A673 (cell line): ENCODE data around the gene CCM2L.

Experiments
- EZH2 ChIP-seq: fragments of 200-600 bp; sonication (generic); IDR thresholded peaks from 2 replicates; pipeline ENCODE4 v1.6.1; 2017; ENCODE audit warnings: borderline replicate concordance, low read depth, mild to moderate bottlenecking, mixed read lengths, antibody characterized with exemption, low read length; ENCODE audit not compliant: poor library complexity, severe bottlenecking
- TF ChIP-seq, protein P1 (sequence below): fragments of 300-800, 200-600 bp; sonication (generic); conservative IDR thresholded peaks from 2 replicates; pipeline ENCODE4 v1.5.1; 2017; ENCODE audit warnings: low read depth, mild to moderate bottlenecking, antibody characterized with exemption, low read length, moderate library complexity, mixed read lengths

DNA sequence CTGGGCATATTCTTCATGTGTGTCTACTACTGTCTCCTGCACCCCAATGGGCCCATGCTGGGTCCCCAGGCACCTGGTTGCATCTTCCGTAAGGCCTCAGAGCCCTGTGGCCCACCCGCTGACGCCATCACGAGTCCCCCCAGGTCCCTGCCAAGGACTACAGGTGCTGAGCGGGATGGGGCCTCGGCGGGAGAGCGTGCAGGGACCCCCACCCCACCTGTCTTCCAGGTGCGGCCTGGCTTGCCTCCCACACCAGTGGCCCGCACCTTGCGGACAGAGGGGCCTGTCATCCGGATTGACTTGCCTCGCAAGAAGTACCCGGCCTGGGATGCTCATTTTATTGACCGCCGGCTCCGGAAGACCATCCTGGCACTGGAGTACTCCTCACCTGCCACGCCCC, 13.2 kb upstream of the CCM2L start:
- TF ChIP-seq, protein P1, sequence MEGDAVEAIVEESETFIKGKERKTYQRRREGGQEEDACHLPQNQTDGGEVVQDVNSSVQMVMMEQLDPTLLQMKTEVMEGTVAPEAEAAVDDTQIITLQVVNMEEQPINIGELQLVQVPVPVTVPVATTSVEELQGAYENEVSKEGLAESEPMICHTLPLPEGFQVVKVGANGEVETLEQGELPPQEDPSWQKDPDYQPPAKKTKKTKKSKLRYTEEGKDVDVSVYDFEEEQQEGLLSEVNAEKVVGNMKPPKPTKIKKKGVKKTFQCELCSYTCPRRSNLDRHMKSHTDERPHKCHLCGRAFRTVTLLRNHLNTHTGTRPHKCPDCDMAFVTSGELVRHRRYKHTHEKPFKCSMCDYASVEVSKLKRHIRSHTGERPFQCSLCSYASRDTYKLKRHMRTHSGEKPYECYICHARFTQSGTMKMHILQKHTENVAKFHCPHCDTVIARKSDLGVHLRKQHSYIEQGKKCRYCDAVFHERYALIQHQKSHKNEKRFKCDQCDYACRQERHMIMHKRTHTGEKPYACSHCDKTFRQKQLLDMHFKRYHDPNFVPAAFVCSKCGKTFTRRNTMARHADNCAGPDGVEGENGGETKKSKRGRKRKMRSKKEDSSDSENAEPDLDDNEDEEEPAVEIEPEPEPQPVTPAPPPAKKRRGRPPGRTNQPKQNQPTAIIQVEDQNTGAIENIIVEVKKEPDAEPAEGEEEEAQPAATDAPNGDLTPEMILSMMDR, result no peak
- TF ChIP-seq EZH2, result no peak
